HEK293T (cell line): ENCODE data around the gene CTDSP1.

ENCODE experiments used
- ARNT ChIP-seq: fragments of 450-650 bp; IDR thresholded peaks from 2 replicates; pipeline ENCODE4 v1.6.1; 2017; ENCODE audit warnings: mild to moderate bottlenecking
- BHLHE40 ChIP-seq: fragments of 450-650 bp; IDR thresholded peaks from 2 replicates; pipeline ENCODE4 v1.6.1; 2016; ENCODE audit warnings: mild to moderate bottlenecking, moderate library complexity, borderline replicate concordance
- FOXA1 ChIP-seq: fragments of 450-650 bp; IDR thresholded peaks from 2 replicates; pipeline ENCODE4 v1.6.1; 2016; ENCODE audit warnings: mild to moderate bottlenecking
- FOXM1 ChIP-seq: fragments of 450-650 bp; IDR thresholded peaks from 2 replicates; pipeline ENCODE4 v1.6.1; 2017; ENCODE audit warnings: mild to moderate bottlenecking, borderline replicate concordance
- LEF1 ChIP-seq: fragments of 450-650 bp; IDR thresholded peaks from 2 replicates; pipeline ENCODE4 v1.6.1; 2017; ENCODE audit warnings: mild to moderate bottlenecking, borderline replicate concordance
- SP1 ChIP-seq: fragments of 450-650 bp; IDR thresholded peaks from 2 replicates; pipeline ENCODE4 v1.6.1; 2017

DNA sequence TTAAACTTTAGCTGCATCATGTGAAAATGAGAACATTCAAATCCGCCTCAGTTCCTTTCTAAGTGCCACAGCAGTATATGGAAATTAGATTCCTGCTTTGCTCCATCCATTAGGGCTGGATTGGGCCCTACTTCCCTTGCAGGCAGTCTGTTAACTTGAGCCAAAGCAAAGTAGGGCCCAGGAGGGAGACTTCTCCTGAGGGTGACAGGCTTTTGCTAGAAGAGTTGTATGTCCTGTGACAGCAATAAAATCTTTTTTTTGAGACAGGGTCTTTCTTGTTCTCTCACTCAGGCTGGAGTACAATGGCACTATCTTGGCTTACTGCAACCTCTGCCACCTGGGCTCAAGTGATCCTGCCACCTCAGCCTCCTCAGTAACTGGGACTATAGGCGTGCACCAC lies 47.4 kb downstream of the CTDSP1 start:
- TF ChIP-seq SP1 (no peak), FOXA1 (no peak), ARNT (no peak), FOXM1 (no peak), BHLHE40 (no peak), LEF1 (no peak)
